ENCODE measurements around the gene MTX2. TPM values are rescaled to one million over a fixed set of nuclear protein-coding genes. Genes with fewer than 3 reads are reported as not detected.

MTX2 gene
- total and polyA plus RNA-seq, 10 of the 15 experiments (the other 5 are each of a cell fraction or from before 2014, with no cell fraction given): 15.7 to 78.1 (median 55.0) TPM

GRCh38 chr2:176234156-176234555 is 35.1 kb upstream of the MTX2 start:
- H3K4me3 ChIP-seq: no peak overlapping the region
- no peak overlapping the region for H3K4me2 ChIP-seq (ENCODE audit: control insufficient read depth, insufficient read depth)
- H3K27me3 ChIP-seq (replicated peaks in 1 of 2; ENCODE audit: control insufficient read depth in 2 of 2, insufficient read depth in 2 of 2, low read length in 1 of 2): no peaks in the 10 kb centered on the region; a peak in 1 of 4 replicates
- ChIA-PET RAD21 (ENCODE audit: unreplicated experiment) (interaction anchor here (1.3 kb wide), 1 partner anchor 320 kb away, joined by 5 read pairs; no protein-coding TSS in a partner anchor), SMC1A (ENCODE audit: uncharacterized antibody, unreplicated experiment) (no interaction called here), CTCF (interaction anchor here (1.4 kb wide), 1 partner anchor 23 kb away, joined by 4 read pairs; no protein-coding TSS in a partner anchor), POLR2A (no interaction called here)
- H4K20me1 ChIP-seq (ENCODE audit: control insufficient read depth, insufficient read depth): no peaks in the 10 kb centered on the region
- no peak overlapping the region for H2AFZ ChIP-seq (ENCODE audit: control insufficient read depth, low read depth, low read length)
- BruUV-seq (replicated peaks): no TSS peak
- H3K9me3 ChIP-seq (replicated peaks; ENCODE audit: control insufficient read depth, insufficient read depth, low read length): no peaks in the 10 kb centered on the region
- H3K79me2 ChIP-seq (ENCODE audit: control insufficient read depth, insufficient read depth, low read length): no peaks in the 10 kb centered on the region
- no peak overlapping the region for H3K27ac ChIP-seq (ENCODE audit: control insufficient read depth, insufficient read depth)
- ATAC-seq (no peak), FAIRE-seq (no peak), DNase-seq (ENCODE audit: low read depth, low spot score) (no peak)
- intact Hi-C loops (cut with micrococcal nuclease; ENCODE audit: unreplicated experiment): no loop called here
- H3K4me1 ChIP-seq (ENCODE audit: control insufficient read depth, insufficient read depth, low read length): no peaks in the 10 kb centered on the region
- H3K9ac ChIP-seq (ENCODE audit: control insufficient read depth, insufficient read depth, low read length): no peak overlapping the region
- 47% methylated on average over 2 of the region's 2 CpGs for WGBS (ENCODE audit: insufficient coverage, insufficient replicate concordance, low lambda C conversion rate, missing lambda C conversion rate)
- H3K36me3 ChIP-seq (ENCODE audit: control insufficient read depth in 2 of 2, insufficient read depth in 2 of 2, low read length in 1 of 2): no peaks in the 10 kb centered on the region
- no peak for TF ChIP-seq WRNIP1 (IDR thresholded peaks at IDR 0.05; ENCODE audit: borderline replicate concordance, low read depth, low read length)
- no peak for TF ChIP-seq ZNF687 (IDR thresholded peaks at IDR 0.05)
- no peak for TF ChIP-seq TARDBP (IDR thresholded peaks at IDR 0.05; ENCODE audit: borderline replicate concordance)
- no peak for TF ChIP-seq CREM (IDR thresholded peaks at IDR 0.05; ENCODE audit: low read depth)
- TF ChIP-seq CEBPB (IDR thresholded peaks at IDR 0.05; ENCODE audit: borderline replicate concordance in 1 of 2, low read depth in 2 of 2, low read length in 2 of 2): no peak
- TF ChIP-seq IRF3 (IDR thresholded peaks at IDR 0.05): no peak
- no peak for TF ChIP-seq GABPA (IDR thresholded peaks at IDR 0.05; ENCODE audit: low read depth)
- no peak for TF ChIP-seq NFIC (IDR thresholded peaks at IDR 0.05; ENCODE audit: low read depth, low read length)
- no peak for TF ChIP-seq SREBF2 (IDR thresholded peaks at IDR 0.05; ENCODE audit: low read length)
- in situ Hi-C loops (cut with MboI): no loop called here
